Measurements from ENCODE around the gene FKBP10.
A peak's percentile ranks its signal among the peaks of the same experiment; 100 is the strongest.

The FKBP10 gene

DNA sequence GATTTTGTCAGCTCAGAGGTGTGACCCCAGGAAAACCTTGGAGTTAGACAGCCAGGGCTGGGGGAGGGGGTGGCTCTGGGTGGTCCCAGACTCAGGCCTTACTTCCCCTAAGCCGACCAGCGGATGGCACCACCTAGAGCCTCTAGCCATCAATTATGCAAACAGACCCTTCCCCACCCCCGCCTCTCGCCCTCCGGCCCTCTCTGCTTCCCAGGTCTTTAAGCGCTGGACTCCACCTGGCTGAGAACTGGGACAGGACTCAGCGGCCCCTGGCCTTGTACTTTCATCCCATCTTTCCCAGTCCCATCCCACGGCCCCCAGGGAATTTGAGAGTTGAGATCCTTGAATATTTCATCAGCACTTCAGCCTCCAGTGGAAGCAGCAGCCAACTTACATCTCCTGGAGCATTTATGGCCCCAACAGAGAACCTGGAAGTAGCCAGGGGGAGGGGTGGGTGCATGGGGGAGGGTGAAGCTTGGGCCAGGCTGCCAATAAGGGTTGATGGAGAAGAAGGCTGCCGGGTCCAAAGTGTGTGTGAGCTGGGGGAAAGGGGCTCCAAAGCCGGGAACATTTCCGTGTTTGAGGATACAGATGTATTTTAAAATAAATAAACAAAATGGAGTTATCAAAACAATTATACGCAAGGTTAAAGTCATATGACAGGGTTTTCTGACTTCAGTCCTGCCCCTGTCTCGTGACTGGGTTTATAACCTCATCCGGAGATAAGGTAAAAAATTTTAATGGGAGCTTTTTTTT lies 18.8 kb upstream of the FKBP10 start:
- Mint-ChIP-seq H3K27me3 (no peaks in the 10 kb centered on the region), H3K4me3 (no peak overlapping the region), H3K4me1 (ENCODE audit: low read depth) (peaks cover 4% of the 10 kb centered on the region), H3K9me3 (no peaks in the 10 kb centered on the region), H3K27ac (no peak overlapping the region), H3K36me3 (ENCODE audit: low read depth) (no peaks in the 10 kb centered on the region)
- no peak for DNase-seq

DNA sequence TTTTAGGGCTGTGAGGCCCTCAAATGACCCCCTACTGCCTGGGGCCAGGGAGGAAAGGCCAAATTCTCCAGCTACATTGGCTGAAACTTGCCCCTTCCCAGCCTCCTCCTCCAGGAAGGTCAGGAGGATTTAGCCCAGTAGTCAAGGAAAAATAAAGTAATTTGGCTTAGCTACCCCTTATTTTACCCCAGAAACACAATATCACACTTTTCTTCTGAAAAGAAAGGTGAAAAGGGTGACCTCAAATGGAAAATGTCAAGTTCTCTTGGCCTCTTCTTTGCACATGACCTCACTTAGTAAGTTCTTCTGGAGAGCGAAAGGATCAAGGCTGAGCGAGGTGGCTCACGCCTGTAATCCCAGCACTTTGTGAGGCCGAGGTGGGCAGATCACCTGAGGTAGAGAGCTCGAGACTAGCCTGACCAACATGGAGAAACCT lies 18.2 kb upstream of the FKBP10 start:
- Mint-ChIP-seq H3K4me3 (no peak overlapping the region), H3K4me1 (ENCODE audit: low read depth) (peaks cover 3% of the 10 kb centered on the region), H3K36me3 (ENCODE audit: low read depth) (no peaks in the 10 kb centered on the region), H3K27ac (no peak overlapping the region), H3K27me3 (no peaks in the 10 kb centered on the region), H3K9me3 (no peaks in the 10 kb centered on the region)
- no peak for DNase-seq

DNA sequence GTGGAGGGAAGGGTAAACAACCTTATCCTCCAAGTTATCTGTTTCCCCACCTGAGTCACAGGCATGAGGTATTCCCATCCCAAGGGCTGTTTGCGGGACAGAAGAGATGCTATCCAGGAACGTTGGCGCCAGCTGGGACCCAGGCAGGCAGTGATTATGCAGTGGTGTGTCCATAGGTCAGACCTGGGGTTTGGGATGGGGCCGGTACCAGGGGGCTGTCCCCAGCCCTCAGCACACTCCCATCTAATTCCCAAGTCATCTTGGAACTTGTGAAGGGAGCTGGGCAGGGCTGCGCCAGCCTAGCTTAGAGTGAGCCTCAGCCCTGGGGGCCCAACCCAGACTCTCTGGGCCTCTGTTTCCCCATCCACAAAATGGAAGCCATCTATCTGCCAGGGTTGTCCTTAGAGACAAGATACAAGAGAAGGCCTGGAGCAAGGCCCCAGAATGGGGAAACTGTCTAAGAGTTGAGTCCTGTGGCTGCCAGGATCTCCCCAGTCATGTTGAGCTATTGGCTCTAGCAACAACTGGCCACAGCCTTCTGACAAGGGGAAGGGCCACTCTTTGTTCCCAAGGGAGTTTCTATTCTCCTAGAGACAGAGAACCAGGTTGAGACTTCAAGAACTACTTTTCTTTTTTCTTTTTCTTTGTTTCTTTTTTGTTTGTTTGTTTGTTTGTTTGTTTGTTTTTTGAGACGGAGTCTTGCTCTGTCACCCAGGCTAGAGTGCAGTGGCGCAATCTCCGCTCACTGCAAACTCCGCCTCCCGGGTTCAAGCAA lies 16.5 kb upstream of the FKBP10 start:
- Mint-ChIP-seq H3K27me3 (no peaks in the 10 kb centered on the region), H3K4me1 (ENCODE audit: low read depth) (no peaks in the 10 kb centered on the region), H3K27ac (peak overlapping the region; percentile 33), H3K9me3 (no peaks in the 10 kb centered on the region), H3K4me3 (no peak overlapping the region), H3K36me3 (ENCODE audit: low read depth) (no peaks in the 10 kb centered on the region)
- no peak for DNase-seq

DNA sequence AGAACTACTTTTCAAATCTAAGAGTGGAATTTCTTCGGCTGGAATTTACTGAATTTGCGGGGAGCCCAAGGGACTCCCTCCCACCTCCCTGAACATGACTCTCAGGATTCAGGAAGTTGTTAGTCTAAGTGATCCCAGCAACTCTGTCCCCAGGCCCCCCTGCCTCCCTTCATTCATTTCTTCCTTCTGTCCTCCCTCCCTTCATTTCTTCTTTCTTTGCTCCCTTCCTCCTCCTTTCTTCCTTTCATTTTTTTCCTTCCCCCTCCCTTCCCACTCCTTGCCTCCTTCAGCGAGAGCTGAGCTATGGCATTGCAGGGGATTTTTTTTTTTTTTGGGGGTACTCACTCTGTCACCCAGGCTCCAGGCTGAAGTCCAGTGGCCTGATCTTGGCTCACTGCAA lies 15.4 kb upstream of the FKBP10 start:
- H3K4me3 Mint-ChIP-seq: no peak overlapping the region
- H3K9me3 Mint-ChIP-seq: no peaks in the 10 kb centered on the region
- peaks cover 4% of the 10 kb centered on the region for H3K4me1 Mint-ChIP-seq (ENCODE audit: low read depth)
- H3K27ac Mint-ChIP-seq: no peak overlapping the region
- DNase-seq: no peak
- H3K36me3 Mint-ChIP-seq (ENCODE audit: low read depth): no peaks in the 10 kb centered on the region
- H3K27me3 Mint-ChIP-seq: no peaks in the 10 kb centered on the region

DNA sequence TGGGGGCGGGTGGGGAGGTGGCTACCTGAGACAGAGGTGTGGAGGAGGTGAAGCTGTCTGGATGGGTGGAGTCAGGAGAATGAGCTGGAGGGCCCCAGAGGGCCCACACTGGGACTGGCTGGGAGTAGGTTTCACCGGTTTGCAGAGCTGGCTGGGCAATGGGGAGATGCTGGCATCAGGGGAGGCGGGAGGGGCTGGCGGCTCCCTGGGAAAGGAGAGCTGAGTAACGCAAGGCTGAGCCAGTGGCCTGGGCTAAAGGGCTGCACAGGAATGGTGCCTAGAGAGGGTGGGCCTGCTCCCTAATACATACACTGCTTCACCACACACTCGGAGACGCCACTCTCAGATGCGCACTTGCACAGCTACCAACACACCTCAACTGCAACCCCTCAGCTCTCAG lies 13.4 kb upstream of the FKBP10 start:
- H3K4me3 Mint-ChIP-seq: no peak overlapping the region
- H3K27me3 Mint-ChIP-seq: no peaks in the 10 kb centered on the region
- no peaks in the 10 kb centered on the region for H3K9me3 Mint-ChIP-seq
- no peaks in the 10 kb centered on the region for H3K36me3 Mint-ChIP-seq (ENCODE audit: low read depth)
- H3K27ac Mint-ChIP-seq: no peak overlapping the region
- H3K4me1 Mint-ChIP-seq (ENCODE audit: low read depth): peaks cover 4% of the 10 kb centered on the region
- DNase-seq: no peak

DNA sequence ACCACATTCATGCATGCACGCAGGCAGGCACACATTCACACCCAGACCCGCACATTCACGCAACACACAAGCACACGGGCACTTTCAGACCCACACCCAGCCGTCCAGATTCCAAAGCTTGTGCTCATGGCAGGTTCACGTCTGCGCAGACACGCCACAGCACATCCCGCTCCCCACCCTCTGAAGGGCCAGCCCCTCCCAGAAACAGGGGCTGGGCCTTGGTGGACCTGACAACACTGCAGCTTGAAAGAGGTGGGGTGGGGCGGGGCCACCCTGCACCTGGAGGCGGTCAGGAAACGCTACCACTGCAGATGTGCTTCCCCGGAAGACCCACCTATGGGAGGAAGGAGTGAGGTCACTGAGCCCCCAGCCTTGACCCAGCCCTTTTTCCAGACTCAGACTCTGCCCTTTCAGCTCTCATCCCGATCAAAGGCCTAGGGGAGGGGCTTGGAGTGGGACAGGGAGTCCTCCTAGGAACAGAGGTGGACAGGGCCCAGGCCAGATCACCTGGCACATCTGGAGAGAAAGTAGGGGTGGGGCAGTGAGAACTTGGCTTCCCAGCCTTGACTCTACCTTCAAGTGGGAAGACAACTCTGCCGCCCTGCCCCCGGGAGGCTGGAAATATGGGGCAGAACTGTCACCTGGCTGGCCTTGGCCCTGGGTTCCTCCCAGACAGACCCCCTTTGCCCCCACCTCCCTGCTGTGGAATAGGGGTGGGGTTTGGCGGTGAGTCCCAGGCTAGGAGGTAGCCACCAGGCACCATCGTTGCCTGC lies 12.0 kb upstream of the FKBP10 start:
- Mint-ChIP-seq H3K4me1 (ENCODE audit: low read depth) (peaks cover 4% of the 10 kb centered on the region), H3K4me3 (no peak overlapping the region), H3K9me3 (no peaks in the 10 kb centered on the region), H3K27ac (no peak overlapping the region), H3K36me3 (ENCODE audit: low read depth) (no peaks in the 10 kb centered on the region), H3K27me3 (no peaks in the 10 kb centered on the region)
- DNase-seq: no peak

DNA sequence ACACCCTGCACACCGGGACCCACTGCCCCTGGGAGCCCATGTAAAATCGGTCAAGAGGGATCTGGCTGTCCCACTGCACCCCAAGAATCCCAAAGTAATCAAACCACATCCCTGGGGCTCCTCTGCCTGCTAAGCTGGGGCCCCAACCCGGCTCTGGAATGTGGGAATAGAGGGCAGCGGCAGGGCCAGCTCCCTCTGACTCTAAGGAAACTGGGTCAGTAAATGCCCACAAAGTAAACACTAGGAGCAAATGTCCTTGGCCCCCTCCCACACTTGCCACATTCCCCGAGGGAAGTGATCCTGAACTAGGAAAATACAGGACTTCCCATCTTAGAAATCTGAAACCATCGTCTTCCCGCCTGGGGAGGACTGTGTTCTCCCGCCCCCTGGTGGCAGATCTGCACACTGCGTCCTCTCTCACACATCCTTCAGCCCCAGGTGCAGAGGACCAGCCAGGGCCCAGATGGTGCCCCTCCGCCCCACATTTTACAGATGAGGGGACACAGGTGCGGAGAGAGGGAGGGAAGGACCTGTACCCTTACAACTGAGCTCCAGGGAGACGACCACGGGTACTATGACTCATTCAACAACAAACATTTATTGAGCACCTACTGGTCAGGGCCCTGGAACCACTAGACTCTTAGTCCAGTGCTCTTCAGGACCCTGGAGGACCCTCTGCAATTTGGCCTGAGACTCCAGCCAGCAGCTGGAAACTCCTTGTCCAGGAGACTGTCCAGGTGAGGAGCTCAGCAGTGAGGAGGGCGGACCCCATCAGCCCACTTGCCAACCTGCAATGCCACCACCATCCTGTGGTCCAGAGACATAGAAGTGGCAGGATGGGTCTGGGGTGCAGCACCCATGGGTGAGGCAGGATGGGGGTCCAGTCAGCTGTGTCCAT lies 11.2 kb upstream of the FKBP10 start:
- peak; percentile 84 for DNase-seq
- Mint-ChIP-seq H3K4me1 (ENCODE audit: low read depth) (peaks cover 4% of the 10 kb centered on the region), H3K9me3 (no peaks in the 10 kb centered on the region), H3K27ac (no peak overlapping the region), H3K4me3 (no peak overlapping the region), H3K36me3 (ENCODE audit: low read depth) (no peaks in the 10 kb centered on the region), H3K27me3 (no peaks in the 10 kb centered on the region)

DNA sequence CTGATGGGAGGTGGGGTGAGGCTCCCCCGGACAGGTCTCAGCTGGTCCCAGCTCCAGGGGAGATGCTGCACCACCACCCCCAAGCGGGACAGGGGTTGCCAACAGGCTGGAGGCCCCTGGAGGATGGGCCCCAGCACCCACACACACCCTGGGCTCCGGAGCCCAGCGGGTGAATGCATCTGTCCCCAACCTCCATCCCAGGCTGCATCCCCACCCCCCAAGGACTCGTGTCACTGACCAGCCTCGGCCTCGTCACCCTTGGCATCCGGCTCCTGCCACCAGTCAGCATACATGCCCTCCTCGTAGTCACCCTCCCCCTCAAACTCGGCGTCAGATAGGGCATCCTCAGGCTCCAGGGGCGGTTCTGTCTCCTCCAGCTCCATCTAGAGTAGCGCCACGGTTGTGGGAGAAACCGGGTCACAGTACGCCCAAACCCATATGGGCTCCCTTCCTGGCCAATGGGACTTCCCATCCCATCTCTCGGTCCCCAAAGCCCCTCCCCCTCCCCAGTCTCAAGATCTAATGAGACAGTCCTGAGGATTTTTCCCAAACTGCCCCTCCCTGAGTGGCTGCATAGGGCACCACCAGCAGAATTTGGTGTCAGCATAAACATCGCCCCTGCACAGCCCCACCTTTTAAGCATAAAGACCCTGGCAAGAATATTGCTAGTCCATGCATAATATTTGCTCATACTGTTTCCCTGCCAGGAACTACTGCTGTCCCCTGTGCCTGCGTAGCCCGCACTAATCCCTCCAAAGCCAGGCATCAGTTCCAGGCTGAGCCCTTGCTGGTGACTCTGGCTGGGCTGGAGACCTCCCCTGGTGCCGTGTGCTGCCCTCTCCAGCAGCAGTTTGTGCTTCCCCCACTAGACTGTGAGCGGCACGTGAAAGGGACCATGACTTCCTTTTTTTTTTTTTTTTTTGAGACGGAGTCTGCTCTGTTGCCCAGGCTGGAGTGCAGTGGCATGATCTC lies 9.5 kb upstream of the FKBP10 start:
- Mint-ChIP-seq H3K36me3 (ENCODE audit: low read depth) (no peaks in the 10 kb centered on the region), H3K4me3 (no peak overlapping the region), H3K4me1 (ENCODE audit: low read depth) (peaks cover 4% of the 10 kb centered on the region), H3K9me3 (no peaks in the 10 kb centered on the region), H3K27me3 (no peaks in the 10 kb centered on the region), H3K27ac (no peak overlapping the region)
- DNase-seq: no peak

DNA sequence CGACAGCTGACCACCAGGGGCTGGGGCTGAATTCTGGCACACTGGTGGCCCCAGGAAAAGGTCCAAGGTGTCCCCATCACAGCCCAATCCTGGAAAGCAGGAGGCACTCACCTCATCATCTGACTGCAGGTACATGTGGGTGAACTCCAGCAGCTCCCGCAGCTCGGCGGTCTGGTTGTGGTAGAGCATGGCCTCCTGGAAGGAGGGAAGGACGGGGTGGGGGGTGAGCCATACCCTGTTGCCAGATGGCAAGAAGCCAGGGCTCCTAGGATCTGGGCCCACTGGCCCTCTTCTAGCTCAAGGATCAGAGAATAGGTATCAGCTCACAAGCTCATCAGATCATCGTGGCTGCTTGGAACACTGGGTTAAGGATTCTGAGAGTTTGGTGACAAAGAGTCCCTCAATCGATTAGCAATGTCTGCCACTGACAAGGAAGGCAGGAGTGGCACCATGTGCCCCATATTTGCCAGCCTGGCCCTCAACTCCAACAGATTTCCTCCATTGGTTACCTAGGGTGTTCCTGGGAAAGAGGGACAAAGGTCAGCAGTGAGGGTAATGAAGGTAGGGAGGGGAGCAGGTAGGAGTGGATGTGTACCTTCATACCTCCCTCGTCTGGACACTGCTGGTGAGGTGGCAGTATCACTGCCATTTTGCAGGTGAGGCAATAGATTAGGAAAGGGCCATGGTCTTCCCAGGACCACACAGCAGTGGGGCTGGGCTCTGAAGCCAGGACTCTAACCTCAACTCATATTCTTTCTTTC lies 5.9 kb upstream of the FKBP10 start:
- H3K9me3 Mint-ChIP-seq: no peaks in the 10 kb centered on the region
- peaks cover 15% of the 10 kb centered on the region for H3K4me1 Mint-ChIP-seq (ENCODE audit: low read depth)
- H3K27me3 Mint-ChIP-seq: no peaks in the 10 kb centered on the region
- H3K27ac Mint-ChIP-seq: no peak overlapping the region
- DNase-seq: no peak
- no peak overlapping the region for H3K4me3 Mint-ChIP-seq
- no peaks in the 10 kb centered on the region for H3K36me3 Mint-ChIP-seq (ENCODE audit: low read depth)

DNA sequence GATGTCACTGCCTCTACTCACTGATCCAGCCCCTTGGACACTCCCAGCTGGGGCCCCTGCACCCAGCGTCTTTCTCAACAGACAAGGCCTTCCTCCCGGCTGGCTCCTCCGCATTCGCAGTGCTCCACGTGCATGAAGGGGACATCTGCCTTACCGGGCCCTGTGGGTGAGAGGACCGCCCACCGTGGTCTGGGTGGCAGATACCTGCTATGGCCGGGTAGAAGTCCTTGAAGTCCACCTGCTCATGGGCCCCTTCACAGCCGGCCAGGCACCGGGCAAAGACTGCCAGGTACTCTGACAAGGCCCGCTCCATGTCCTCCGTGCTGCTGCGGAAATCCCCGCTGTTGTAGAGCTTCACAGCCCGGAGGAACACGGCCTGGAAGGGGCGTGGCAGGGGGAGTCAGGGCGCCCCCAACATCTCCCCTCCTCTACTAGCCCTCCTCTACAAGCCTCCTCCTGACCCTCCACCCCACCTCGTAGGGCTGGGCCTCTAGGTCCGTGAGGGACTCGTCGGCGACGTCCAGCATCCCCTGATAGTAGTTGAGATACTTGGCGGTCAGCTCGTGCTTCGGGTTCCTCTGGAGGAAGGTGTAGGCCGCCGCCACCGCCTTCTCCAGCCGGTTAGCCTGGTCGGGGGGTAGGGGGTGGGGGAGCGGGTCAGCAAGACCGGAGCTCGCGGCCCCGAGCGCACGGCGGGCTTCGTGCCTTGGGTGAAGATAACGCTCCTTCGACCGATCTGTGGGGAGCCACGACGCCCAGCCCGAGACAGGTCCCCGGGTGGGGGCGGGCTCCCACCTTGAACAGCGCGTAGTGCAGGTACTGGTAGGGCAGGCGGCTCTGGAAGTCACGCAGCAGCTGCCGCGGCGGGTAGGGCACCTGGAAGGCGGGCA lies 1.9 kb upstream of the FKBP10 start:
- Mint-ChIP-seq H3K27me3 (peaks cover 9% of the 10 kb centered on the region), H3K27ac (no peak overlapping the region), H3K36me3 (ENCODE audit: low read depth) (no peaks in the 10 kb centered on the region), H3K9me3 (no peaks in the 10 kb centered on the region), H3K4me3 (peak overlapping the region; percentile 68), H3K4me1 (ENCODE audit: low read depth) (peaks cover 24% of the 10 kb centered on the region)
- DNase-seq: no peak

DNA sequence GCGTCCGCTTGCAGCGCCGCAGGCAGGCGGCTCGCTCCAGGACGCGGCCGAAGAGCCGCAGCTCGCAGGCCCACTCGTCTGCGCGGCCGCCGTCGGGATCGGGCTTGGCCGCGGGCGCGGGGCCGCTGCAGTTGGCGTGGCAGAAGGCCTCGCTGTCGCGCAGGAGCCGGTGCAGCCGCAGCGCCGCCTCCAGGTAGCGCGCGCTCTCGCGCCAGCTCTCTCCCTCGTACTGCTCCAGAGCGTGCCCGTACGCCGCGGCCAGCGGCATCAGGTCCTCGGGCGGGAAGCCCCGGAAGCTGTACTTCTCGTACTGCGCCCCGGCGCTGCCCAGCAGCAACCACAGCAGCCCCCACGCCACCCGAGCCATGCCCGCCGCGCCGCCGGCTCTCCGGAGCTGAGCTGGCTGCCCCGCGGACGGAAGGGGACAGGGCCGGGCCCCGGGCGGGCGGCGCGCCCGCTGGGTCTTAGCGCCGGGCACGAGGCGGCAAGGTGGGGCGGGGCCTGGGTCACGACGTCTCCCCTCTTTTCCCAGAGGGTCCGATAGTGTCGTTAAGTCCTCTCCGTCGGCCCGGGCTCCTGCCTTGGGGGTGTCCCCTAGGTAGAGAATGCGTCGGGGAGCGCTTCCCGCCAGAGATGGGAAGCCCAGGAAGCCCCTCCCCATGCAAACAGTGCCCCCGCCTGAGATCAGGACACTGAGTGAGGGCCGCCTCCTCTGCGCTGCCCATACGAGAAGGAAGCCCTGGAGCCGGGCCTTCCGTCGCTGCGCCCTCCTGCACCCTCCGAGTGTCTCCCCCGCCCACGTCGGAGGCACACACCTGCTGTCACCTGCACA lies 1.0 kb upstream of the FKBP10 start, which contains the start of gene P3H4:
Gene P3H4, minus strand, starts transcription at position 401 of the 832 bp plus-strand sequence. Its CDS starts 34 bp downstream, at position 367.
- Mint-ChIP-seq H3K27me3 (peaks cover 9% of the 10 kb centered on the region), H3K9me3 (no peaks in the 10 kb centered on the region), H3K4me3 (peak within 1 kb of the TSS; percentile 72), H3K27ac (peak within 1 kb of the TSS; percentile 71), H3K4me1 (ENCODE audit: low read depth) (peaks cover 24% of the 10 kb centered on the region), H3K36me3 (ENCODE audit: low read depth) (no peaks in the 10 kb centered on the region)
- peak; percentile 86 for DNase-seq

All from activated T-cell treated with anti-CD3 and anti-CD28 coated beads, Interleukin-2, amount 50 U/mL, for 24 hours (primary cell).